ENCODE data around the gene PDE9A.

DNA sequence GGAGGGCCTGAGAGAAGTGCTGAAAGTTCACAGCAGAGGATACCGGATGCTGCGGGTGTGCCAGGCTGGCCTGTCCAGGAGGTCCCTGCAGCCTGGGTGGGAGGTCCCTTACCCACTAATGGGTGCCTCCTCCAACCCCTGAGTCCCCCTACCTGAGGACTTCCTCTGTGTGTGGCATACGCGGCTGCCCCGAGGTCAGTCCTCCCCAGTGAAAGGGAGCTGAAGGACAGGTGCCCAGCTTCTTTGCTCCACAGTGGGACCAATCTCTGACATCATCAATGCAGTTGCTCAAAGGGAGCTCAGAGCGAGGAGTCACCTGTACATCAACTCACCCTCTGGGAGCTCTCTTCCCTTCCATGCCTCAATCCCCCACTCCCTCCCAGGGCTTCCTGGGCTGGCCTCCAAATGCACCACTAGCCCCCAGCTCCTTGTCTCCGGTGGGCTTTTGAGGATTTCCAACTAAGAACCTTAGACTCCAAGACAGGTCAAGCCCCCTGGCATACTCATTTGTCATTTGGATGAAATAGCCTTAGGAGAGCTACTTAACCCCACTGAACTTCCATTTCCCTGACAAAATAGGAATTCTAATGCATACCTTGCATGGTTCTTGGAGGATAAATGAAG, 53.9 kb downstream of the PDE9A start:
- TF ChIP-seq POLR2AphosphoS5 (IDR thresholded peaks at IDR 0.05; ENCODE audit: low read depth, low read length) = no peak
- no peak for TF ChIP-seq SIN3A (IDR thresholded peaks at IDR 0.05; ENCODE audit: borderline replicate concordance, insufficient read depth, low read length)
- TF ChIP-seq, protein P1, sequence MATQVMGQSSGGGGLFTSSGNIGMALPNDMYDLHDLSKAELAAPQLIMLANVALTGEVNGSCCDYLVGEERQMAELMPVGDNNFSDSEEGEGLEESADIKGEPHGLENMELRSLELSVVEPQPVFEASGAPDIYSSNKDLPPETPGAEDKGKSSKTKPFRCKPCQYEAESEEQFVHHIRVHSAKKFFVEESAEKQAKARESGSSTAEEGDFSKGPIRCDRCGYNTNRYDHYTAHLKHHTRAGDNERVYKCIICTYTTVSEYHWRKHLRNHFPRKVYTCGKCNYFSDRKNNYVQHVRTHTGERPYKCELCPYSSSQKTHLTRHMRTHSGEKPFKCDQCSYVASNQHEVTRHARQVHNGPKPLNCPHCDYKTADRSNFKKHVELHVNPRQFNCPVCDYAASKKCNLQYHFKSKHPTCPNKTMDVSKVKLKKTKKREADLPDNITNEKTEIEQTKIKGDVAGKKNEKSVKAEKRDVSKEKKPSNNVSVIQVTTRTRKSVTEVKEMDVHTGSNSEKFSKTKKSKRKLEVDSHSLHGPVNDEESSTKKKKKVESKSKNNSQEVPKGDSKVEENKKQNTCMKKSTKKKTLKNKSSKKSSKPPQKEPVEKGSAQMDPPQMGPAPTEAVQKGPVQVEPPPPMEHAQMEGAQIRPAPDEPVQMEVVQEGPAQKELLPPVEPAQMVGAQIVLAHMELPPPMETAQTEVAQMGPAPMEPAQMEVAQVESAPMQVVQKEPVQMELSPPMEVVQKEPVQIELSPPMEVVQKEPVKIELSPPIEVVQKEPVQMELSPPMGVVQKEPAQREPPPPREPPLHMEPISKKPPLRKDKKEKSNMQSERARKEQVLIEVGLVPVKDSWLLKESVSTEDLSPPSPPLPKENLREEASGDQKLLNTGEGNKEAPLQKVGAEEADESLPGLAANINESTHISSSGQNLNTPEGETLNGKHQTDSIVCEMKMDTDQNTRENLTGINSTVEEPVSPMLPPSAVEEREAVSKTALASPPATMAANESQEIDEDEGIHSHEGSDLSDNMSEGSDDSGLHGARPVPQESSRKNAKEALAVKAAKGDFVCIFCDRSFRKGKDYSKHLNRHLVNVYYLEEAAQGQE (IDR thresholded peaks at IDR 0.05; ENCODE audit: insufficient read depth in 1 of 2, low read depth in 2 of 2, low read length in 2 of 2) = no peak
- TF ChIP-seq TAF1 (IDR thresholded peaks at IDR 0.05; ENCODE audit: borderline replicate concordance, insufficient read depth, low read length) = no peak
